ENCODE data around the gene CLEC16A. TPM values are rescaled to one million over a fixed set of nuclear protein-coding genes. Genes with fewer than 3 reads are reported as not detected.

The CLEC16A gene
- total RNA-seq, 4 donors from 2014 or later = 19.9 to 38.3 (median 35.0) TPM

DNA sequence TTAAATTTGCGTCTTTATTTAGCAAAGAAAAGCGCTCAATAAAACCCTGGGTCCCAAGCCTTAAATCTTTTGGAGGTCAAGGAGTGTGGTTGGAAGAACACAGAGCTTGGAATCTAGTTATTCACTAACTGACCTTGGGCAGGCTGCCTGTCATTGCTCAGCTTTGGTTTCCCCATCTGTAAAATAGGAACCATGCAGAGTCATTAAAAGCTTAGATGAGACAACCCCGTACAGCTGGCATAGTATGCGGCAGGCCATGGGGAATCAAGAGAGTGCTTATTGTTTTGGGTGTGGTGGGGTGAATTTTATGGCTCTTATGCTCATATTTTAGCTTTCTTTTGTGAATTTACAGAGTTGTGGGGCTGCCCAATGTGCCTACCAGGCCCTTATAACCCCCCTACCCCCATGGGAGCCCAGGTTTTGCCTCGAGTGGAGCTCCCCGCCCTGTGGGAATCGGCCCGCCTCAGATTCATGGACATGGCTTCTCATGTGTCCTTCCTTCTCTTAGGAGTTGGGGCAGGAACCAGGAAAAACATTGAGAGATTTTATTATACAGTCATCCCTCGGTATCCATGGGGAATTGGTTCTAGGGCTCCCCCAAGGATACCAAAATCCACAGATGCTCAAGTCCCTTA lies 113.5 kb downstream of the CLEC16A start:
- H3K27me3 ChIP-seq = no peaks in the 10 kb centered on the region

DNA sequence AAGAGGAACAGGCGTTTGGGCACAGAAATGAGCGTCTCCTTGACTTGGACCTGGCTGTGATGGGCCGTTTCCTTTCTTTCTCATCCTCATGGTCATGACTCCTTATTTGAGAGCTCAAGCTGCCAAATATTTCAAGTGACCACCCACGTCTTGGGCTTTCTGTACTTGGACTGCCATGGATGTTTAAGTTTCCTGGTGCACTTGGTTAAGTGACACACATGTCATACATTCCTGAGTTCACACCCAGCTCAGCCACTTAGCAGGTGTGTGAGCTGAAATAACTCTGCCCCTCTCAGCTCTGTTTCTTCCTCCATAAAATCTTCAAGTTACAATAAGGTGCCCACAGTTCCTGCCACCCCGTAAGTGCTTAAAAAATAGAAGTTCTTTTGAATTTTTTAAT lies 114.5 kb downstream of the CLEC16A start:
- H3K27ac ChIP-seq = no peak overlapping the region
- ATAC-seq = no peak

More for the DNA sequence above, 113.5 kb downstream of the CLEC16A start:
- H3K9me3 ChIP-seq = no peaks in the 10 kb centered on the region
- ATAC-seq = no peak
- no peak overlapping the region for H3K4me3 ChIP-seq
- TF ChIP-seq, protein P1, sequence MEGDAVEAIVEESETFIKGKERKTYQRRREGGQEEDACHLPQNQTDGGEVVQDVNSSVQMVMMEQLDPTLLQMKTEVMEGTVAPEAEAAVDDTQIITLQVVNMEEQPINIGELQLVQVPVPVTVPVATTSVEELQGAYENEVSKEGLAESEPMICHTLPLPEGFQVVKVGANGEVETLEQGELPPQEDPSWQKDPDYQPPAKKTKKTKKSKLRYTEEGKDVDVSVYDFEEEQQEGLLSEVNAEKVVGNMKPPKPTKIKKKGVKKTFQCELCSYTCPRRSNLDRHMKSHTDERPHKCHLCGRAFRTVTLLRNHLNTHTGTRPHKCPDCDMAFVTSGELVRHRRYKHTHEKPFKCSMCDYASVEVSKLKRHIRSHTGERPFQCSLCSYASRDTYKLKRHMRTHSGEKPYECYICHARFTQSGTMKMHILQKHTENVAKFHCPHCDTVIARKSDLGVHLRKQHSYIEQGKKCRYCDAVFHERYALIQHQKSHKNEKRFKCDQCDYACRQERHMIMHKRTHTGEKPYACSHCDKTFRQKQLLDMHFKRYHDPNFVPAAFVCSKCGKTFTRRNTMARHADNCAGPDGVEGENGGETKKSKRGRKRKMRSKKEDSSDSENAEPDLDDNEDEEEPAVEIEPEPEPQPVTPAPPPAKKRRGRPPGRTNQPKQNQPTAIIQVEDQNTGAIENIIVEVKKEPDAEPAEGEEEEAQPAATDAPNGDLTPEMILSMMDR (IDR thresholded peaks at IDR 0.05) = no peak
- TF ChIP-seq EP300 (IDR thresholded peaks at IDR 0.05) (no peak), POLR2AphosphoS5 (IDR thresholded peaks at IDR 0.05) (no peak), POLR2A (IDR thresholded peaks at IDR 0.05) (no peak)
- 92 to 95% methylated on average over 4 of the region's 9 CpGs for WGBS, 2 donors (ENCODE audit: low coverage in 1 of 2)
- peaks cover 0 to 79% of the 10 kb centered on the region in 2 donors for H3K36me3 ChIP-seq
- H3K4me1 ChIP-seq = no peaks in the 10 kb centered on the region
- H3K27ac ChIP-seq = no peak overlapping the region

DNA sequence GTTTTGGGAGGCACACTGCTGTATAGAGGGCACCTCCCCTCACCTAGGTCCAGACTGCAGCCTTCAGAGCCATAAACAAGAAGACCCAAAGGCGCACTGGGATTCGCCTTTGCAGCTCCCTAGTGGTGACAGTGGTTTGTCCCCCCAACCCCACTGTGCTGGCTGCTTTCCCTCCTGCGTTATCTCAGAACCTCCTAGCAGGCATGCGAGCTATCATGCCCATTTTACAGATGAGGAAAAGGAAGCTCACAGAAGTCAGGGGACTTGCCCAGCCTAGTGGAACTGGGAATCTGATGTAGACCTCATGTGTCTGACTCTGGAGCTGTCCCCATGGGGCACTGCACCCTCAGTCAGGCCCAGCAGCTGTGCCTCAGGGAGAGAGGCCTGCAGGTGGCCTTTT lies 115.2 kb downstream of the CLEC16A start:
- TF ChIP-seq, protein P1 (IDR thresholded peaks at IDR 0.05) = no peak
- TF ChIP-seq POLR2A (IDR thresholded peaks at IDR 0.05) (no peak), EP300 (IDR thresholded peaks at IDR 0.05) (no peak), POLR2AphosphoS5 (IDR thresholded peaks at IDR 0.05) (no peak)
- Histone ChIP-seq H3K4me3 (no peak overlapping the region), H3K36me3 (peaks cover 0 to 74% of the 10 kb centered on the region in 2 donors), H3K27me3 (no peaks in the 10 kb centered on the region), H3K27ac (no peak overlapping the region), H3K9me3 (no peaks in the 10 kb centered on the region), H3K4me1 (no peaks in the 10 kb centered on the region)
- WGBS, 2 donors (ENCODE audit: low coverage in 1 of 2) = 80 to 100% methylated on average over 1 to 2 of the region's 4 CpGs
- ATAC-seq = no peak

More for the DNA sequence above, 114.5 kb downstream of the CLEC16A start:
- H3K9me3 ChIP-seq = no peaks in the 10 kb centered on the region
- H3K4me1 ChIP-seq = no peaks in the 10 kb centered on the region
- no peaks in the 10 kb centered on the region for H3K27me3 ChIP-seq
- no peak overlapping the region for H3K4me3 ChIP-seq
- 80 to 92% methylated on average over 4 to 5 of the region's 5 CpGs for WGBS, 2 donors (ENCODE audit: low coverage in 1 of 2)
- TF ChIP-seq, protein P1 (IDR thresholded peaks at IDR 0.05) = no peak
- no peak for TF ChIP-seq POLR2A (IDR thresholded peaks at IDR 0.05)
- peaks cover 0 to 75% of the 10 kb centered on the region in 2 donors for H3K36me3 ChIP-seq

DNA sequence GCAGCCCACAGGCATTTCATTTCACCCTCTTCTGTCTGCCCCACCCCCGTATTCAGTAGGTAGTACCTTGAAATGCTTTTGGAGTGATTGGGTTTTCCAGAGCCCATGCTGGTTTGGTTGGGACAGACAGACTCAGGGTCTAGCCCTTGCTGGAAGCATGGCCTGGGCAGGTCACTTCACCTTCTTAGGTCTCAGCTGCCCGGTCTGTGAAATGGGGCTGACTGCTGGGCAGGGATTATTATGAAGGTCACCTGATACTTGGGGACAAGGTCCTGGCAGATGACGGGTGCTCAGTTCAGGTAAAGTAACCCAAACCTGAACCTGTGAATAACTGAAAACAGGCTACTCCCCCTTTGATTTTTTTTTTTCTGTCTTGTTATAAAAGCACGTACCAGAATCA lies 116.0 kb downstream of the CLEC16A start:
- Histone ChIP-seq H3K27me3 (no peaks in the 10 kb centered on the region), H3K4me3 (no peak overlapping the region), H3K27ac (no peak overlapping the region), H3K36me3 (peaks cover 0 to 80% of the 10 kb centered on the region in 2 donors), H3K4me1 (no peaks in the 10 kb centered on the region), H3K9me3 (no peaks in the 10 kb centered on the region)
- no peak for TF ChIP-seq POLR2AphosphoS5 (IDR thresholded peaks at IDR 0.05)
- no peak for TF ChIP-seq EP300 (IDR thresholded peaks at IDR 0.05)
- no peak for TF ChIP-seq POLR2A (IDR thresholded peaks at IDR 0.05)
- TF ChIP-seq, protein P1 (IDR thresholded peaks at IDR 0.05) = no peak
- ATAC-seq = no peak
- WGBS, 2 donors (ENCODE audit: low coverage in 1 of 2) = 96 to 100% methylated on average over 1 to 2 of the region's 4 CpGs

DNA sequence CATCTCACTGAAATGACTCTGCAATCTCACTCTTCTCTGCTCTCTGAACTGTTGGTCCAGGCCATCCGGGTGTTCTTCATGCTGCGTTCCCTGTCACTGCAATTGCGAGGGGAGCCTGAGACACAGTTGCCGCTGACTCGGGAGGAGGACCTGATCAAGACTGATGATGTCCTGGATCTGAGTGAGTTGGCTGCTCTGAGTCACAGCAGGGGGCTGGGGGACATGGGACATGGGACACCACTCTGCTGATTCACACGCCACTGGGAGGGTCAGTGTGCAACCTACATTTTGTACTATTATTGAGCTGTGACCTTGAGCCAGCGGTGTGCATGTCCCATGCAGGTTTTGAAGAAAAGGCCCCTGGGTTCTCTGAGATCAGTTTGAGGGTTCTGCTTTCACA lies 116.5 kb downstream of the CLEC16A start:
- Histone ChIP-seq H3K27ac (no peak overlapping the region), H3K27me3 (no peaks in the 10 kb centered on the region), H3K36me3 (peaks cover 0 to 82% of the 10 kb centered on the region in 2 donors), H3K9me3 (no peaks in the 10 kb centered on the region), H3K4me1 (no peaks in the 10 kb centered on the region), H3K4me3 (no peak overlapping the region)
- no peak for ATAC-seq
- TF ChIP-seq EP300 (IDR thresholded peaks at IDR 0.05) = no peak
- TF ChIP-seq, protein P1 (IDR thresholded peaks at IDR 0.05) = no peak
- no peak for TF ChIP-seq POLR2A (IDR thresholded peaks at IDR 0.05)
- TF ChIP-seq POLR2AphosphoS5 (IDR thresholded peaks at IDR 0.05) = no peak
- 100% methylated on average over 1 of the region's 7 CpGs; no CpG with 5 or more reads in 1 of the 2 donors for WGBS, 2 donors (ENCODE audit: low coverage in 1 of 2)

Data from gastroesophageal sphincter (tissue), 4 donors.